SH-SY5Y (cell line): ENCODE results near the gene UGT1A7.

ENCODE experiments used
- GATA2 ChIP-seq: IDR thresholded peaks from 2 replicates; pipeline ENCODE4 v1.6.1; 2011; ENCODE audit warnings: mild to moderate bottlenecking, low read depth, low read length
- GATA3 ChIP-seq: IDR thresholded peaks from 2 replicates; pipeline ENCODE4 v1.6.1; 2011; ENCODE audit warnings: low read depth, mild to moderate bottlenecking, low read length, moderate library complexity

Gene UGT1A7

DNA sequence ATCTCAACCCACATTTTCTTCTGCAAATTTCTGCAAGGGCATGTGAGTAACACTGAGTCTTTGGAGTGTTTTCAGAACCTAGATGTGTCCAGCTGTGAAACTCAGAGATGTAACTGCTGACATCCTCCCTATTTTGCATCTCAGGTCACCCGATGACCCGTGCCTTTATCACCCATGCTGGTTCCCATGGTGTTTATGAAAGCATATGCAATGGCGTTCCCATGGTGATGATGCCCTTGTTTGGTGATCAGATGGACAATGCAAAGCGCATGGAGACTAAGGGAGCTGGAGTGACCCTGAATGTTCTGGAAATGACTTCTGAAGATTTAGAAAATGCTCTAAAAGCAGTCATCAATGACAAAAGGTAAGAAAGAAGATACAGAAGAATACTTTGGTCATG lies 86.4 kb downstream of the UGT1A7 start:
- TF ChIP-seq GATA2: no peak

DNA sequence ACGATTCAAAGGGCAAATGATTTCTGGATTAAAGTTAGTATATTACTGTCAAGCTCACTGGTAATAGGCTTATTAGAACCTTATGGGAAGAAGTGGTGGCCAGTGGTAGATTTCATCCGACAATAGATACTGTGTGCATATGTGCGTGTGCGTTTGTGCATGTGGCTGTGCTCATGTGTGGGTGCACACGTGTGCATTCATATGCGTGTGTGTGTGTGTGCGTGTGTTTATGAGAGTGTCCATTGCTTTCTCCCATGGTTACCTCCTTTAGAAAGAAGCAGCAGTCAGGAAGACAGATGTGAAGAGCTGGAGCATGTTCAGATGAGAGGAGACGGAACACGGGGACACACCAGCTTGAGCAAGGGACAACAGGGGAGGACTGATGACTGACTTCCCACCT lies 87.6 kb downstream of the UGT1A7 start:
- TF ChIP-seq GATA3: no peak
- no peak for TF ChIP-seq GATA2

DNA sequence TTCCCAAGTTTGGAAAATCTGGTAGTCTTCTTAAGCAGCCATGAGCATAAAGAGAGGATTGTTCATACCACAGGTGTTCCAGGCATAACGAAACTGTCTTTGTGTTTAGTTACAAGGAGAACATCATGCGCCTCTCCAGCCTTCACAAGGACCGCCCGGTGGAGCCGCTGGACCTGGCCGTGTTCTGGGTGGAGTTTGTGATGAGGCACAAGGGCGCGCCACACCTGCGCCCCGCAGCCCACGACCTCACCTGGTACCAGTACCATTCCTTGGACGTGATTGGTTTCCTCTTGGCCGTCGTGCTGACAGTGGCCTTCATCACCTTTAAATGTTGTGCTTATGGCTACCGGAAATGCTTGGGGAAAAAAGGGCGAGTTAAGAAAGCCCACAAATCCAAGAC lies 90.5 kb downstream of the UGT1A7 start:
- TF ChIP-seq GATA3 (no peak), GATA2 (no peak)

DNA sequence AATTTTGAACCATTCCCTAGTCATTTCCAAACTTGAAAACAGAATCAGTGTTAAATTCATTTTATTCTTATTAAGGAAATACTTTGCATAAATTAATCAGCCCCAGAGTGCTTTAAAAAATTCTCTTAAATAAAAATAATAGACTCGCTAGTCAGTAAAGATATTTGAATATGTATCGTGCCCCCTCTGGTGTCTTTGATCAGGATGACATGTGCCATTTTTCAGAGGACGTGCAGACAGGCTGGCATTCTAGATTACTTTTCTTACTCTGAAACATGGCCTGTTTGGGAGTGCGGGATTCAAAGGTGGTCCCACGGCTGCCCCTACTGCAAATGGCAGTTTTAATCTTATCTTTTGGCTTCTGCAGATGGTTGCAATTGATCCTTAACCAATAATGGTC lies 90.9 kb downstream of the UGT1A7 start:
- no peak for TF ChIP-seq GATA3
- no peak for TF ChIP-seq GATA2

DNA sequence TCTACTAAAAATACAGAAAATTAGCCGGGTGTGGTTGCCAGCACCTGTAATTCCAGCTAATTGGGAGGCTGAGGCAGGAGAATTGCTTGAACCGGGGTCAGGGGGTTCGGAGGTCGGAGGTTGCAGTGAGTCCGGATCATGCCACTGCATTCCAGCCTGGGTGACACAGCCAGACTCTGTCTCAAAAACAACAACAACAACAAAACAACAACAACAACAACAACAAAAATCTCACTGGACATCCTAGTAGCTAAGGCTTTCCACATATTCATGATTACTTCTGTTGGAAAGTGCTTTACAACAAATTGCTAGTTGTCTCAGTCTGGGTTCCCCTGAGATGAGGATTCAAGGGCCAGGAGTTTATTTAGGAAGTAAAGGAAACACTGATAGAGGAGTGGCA lies 92.2 kb downstream of the UGT1A7 start:
- TF ChIP-seq GATA3 (no peak), GATA2 (no peak)

DNA sequence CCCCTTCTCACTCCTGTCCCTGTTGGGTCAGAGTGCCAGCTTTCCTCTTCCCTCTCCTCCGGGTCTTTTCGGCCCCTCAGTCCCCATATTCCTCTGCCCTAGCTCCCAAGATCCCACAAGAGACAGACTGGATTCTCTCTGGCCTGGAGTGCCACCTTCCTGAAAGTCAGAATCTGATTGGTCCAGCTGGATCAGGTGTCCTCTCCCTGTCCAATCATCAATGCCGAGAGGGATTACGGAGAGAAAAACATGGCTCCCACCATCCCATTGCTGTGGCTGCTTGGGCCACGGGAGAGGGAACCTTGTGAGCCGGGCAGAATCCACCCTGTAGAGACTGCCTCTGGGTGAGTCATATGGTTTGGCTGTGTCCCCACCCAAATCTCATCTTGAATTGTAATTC lies 93.7 kb downstream of the UGT1A7 start:
- TF ChIP-seq GATA2 (no peak), GATA3 (no peak)

DNA sequence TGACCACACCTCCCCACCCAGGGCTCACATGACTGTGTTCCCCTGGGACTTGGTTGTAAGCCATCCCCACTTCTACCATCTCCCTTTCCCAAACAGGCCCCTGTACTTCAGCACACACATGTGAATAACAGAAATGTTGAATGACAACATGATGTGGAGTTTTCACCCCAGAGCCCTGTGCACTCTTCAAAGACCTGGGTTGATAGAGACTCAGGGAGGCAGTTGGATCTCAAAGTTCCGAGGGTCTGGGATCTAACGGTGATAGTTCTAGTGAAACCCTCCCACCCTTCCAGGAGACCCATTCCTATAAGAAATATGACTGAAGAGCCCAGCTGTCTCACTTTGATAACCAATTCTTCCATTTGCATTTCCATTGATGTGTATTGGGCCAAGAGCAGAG lies 96.3 kb downstream of the UGT1A7 start, which contains the start of gene MROH2A:
Gene MROH2A, plus strand, starts transcription at position 301 of the 400 bp plus-strand sequence. CDS start 1,029 bp downstream, outside the sequence.
- TF ChIP-seq GATA3: no peak
- TF ChIP-seq GATA2: no peak

DNA sequence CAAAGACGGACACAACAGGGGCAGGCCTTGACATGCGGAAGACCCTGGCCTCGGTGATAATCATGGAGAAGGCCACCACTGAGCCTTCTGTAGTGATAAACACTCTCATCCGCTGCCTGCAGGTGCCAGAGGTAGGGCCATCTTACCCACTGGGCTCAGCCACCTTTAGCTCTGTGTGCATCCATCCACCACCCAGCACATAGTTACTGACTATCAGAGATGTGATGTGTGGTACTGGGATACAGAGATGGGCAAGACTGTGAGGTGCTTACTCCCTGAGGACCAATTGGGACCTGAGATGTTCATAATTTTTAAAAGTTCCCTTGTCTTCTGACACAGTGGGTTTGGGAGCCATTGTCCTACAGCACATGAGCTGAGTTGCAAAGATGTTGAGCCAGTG lies 98.0 kb downstream of the UGT1A7 start:
- TF ChIP-seq GATA2 (no peak), GATA3 (no peak)

DNA sequence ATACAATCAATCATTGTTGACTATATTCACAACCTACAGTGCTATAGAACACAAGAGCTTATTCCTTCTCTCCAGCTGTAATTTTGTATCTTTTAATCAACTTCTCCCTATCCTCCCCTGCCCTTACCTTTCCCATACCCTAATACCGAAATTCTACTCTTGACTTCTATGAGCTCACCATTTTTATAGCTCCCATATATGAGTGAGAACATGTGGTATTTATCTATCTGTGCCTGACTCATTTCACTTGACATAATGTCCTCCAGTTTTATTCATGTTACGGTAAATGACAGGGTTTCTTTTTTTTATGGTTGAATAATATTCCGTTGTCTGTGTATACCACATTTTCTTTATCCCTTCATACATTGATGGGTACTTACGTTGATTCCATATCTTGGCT lies 99.1 kb downstream of the UGT1A7 start:
- TF ChIP-seq GATA3 (no peak), GATA2 (no peak)

DNA sequence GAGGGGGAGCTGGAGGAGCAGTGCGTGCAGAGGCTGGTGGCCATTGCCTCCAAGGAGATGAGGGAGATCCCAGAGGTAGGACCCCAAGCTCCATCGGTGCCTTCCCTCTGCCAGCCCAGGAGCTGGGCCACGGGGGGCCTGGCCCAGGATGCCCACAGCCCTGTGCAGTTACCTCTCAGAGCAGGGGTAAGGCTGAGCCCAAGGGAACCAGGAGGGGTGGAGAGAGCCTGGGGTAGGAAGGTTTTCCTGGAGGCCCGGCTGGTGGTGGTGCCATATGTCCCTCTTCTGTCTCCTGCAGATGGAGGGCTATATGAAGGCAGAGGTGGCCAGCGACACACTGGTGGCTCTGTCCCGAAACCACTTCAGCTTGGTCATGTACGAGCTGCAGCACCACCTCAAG lies 107.9 kb downstream of the UGT1A7 start:
- no peak for TF ChIP-seq GATA3
- no peak for TF ChIP-seq GATA2

DNA sequence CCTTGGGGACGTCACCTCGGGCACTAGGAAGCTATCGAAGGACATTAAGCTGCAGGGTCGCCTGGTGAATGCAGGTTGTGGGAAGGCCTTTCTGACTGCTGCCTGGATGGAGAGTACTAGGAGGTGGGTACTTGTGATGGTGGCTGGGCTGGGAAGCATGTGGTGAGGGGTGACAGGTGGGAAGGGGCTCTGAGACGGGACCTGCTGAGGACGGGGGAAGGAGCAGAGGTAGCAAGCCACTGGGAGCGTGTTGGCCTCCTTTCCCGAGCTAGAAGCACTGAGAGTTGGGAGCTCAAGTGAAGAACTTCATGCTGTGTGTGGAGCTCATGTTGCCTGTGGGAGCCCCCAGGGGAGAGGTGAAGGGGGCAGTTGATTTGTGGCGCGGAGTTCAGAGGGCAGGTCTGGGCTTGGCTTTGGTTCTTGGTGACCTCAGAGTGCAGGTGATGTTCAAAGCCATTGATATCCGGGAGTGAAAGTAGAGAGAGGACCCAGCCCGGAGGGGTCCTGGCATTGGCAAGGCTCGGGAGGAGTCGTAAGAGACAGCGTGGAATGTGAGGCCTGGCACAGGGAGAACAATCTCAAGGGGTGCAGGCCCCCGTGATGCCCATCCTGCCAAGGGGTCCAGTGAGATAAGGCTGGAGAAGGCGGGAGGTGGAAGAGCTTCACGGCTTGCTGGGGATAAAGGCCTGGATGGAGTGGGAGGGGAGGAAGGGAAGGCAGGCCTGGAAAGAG lies 109.6 kb downstream of the UGT1A7 start:
- TF ChIP-seq GATA3 (no peak), GATA2 (no peak)

DNA sequence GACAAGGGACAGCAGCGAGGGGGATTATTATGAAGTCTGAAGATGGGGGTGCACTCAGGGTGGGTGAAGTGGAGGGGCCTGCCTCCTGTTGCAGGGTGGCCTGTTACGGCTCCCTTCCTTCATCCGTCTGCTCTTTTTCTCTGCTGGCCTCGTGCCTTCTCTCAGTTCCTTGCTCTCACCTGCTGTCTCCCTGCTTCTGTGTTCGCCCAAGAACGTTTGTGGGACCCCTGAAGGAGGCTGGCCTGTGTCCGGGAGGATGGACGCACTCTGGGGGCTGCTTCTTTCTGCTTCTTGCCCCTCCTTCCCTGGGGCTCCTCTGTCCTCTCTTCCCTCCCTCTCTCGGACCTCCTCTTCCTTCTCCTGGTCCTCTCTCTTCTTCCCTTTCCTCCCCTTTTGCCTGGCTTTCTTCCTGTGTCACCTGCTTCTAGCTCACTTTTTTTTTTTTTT lies 110.2 kb downstream of the UGT1A7 start:
- TF ChIP-seq GATA3: no peak
- no peak for TF ChIP-seq GATA2

DNA sequence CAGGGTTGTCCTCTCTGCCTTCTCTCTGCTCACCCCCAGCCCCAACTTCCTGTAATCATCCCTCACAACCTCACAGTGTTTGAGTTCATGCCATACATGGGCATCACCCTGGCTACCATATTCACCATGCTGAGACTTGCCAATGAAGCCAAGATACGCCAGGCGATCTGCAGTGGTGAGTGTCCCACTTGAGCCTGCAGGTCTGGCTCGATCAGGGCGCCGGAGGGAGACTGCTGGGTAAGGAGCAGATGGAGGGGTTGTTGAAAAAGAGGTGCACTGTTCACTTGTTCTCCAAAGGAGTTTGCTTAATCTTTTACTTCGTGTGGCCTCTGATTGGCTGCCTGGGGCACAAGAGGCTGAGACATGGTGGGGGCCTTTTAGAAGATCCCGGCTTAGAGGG lies 111.0 kb downstream of the UGT1A7 start:
- TF ChIP-seq GATA3: no peak
- no peak for TF ChIP-seq GATA2

DNA sequence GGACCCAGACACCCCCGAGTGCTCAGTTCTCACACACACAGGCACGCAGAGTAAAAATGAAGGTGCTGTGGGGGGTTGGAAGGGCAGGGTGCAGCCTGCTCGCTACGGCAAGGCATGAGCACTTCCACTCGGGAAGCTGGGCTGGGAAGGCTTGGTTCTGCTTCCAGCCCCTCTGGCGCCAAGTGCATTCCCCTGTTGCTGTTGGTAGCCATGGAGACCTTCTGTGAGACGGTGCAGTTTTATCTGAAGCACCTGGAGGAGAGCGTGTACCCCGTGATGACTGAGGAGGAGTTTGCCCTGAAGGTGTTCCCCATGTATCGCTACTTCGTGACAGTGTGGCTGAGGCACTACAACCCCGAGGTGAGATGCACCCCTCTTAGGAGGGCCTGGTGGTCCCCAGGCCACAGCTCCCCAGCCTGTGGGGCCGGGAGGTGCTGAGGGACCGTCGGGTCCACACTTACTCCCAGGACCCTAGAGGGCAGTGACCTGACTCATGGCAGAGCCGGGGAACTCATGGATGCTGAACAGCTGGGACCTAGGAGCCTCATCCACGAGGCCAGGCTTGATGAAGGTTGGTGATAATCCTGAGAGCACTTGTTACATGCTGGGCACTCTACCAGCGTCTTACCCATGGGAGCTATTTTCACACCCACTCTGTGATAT lies 111.9 kb downstream of the UGT1A7 start:
- no peak for TF ChIP-seq GATA2

DNA sequence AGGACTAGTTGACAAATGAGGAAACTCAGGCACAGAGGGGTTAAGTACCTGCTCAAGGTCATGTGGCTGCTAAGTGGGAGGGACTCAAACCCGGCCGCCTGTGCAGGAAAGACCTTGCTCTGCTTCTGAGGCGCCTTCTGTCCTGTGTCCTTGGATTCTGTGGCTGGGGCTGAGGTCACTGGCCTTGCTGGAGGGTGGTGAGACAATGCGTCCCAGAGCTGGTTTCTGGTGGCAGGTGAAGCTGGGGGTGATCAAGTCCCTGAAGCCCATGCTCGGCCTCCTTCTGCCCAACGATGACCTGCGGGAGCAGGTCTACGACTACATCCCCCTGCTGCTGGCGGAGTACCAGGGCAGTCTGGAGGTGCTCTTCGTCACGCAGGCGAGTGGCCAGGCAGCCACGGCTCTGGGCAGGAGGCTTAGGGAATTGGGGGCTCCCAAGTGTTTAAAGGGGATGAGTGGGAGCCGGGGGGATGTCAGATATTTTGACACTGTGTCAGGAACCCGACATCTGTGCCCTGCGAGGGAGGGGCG lies 112.5 kb downstream of the UGT1A7 start:
- TF ChIP-seq GATA2: no peak
- TF ChIP-seq GATA3: no peak
